ENCODE results near the gene NTHL1. TPM values are rescaled to one million over a fixed set of nuclear protein-coding genes. Genes with fewer than 3 reads are reported as not detected.

Gene NTHL1
- total RNA-seq, 2 donors from 2014 or later = 43.2 to 46.1 TPM

GRCh38 chr16:2025878-2026460, 21.7 kb downstream of the NTHL1 start:
- H3K9ac ChIP-seq (ENCODE audit: extremely low read depth, low read length, poor library complexity, severe bottlenecking) = no peak overlapping the region
- H3K9me3 ChIP-seq (ENCODE audit: control insufficient read depth, low read length) = no peaks in the 10 kb centered on the region
- H3K4me3 Mint-ChIP-seq = peak overlapping the region; percentile 29
- peaks cover 50% of the 10 kb centered on the region for H3K27me3 Mint-ChIP-seq (ENCODE audit: insufficient read depth)
- no peak for TF ChIP-seq CTCF (conservative IDR thresholded peaks at IDR 0.05)
- peaks cover 14% of the 10 kb centered on the region for H3K27me3 ChIP-seq (ENCODE audit: control insufficient read depth, insufficient read depth, low read length, poor library complexity, severe bottlenecking)
- peaks cover under 1% of the 10 kb centered on the region for H3K36me3 ChIP-seq (ENCODE audit: control insufficient read depth, insufficient read depth, low read length)
- H3K36me3 Mint-ChIP-seq (ENCODE audit: low read depth) = no peaks in the 10 kb centered on the region
- no peak for DNase-seq
- WGBS, 2 experiments (ENCODE audit: insufficient coverage in 1 of 2, insufficient read length in 1 of 2) = 88 to 90% methylated on average over 6 to 16 of the region's 16 CpGs
- no peak overlapping the region for H3K27ac ChIP-seq (ENCODE audit: low read depth, low read length)
- no peak overlapping the region for H3K27ac Mint-ChIP-seq
- no peak overlapping the region for H3K4me3 ChIP-seq (ENCODE audit: low read length)
- H3K4me1 Mint-ChIP-seq = peaks cover 7% of the 10 kb centered on the region
- no peaks in the 10 kb centered on the region for H3K9me3 Mint-ChIP-seq
- peaks cover 3% of the 10 kb centered on the region for H3K4me1 ChIP-seq (ENCODE audit: control insufficient read depth, insufficient read depth, low read length)

GRCh38 chr16:2025251-2025650, 22.4 kb downstream of the NTHL1 start:
- 92 to 95% methylated on average over 10 to 14 of the region's 14 CpGs for WGBS, 2 experiments (ENCODE audit: insufficient coverage in 1 of 2, insufficient read length in 1 of 2)

GRCh38 chr16:2024032-2024420, 23.6 kb downstream of the NTHL1 start:
- no peak for DNase-seq
- H3K4me1 Mint-ChIP-seq = peaks cover 7% of the 10 kb centered on the region
- H3K4me3 Mint-ChIP-seq = no peak overlapping the region
- no peaks in the 10 kb centered on the region for H3K36me3 Mint-ChIP-seq (ENCODE audit: low read depth)
- Histone ChIP-seq H3K27ac (ENCODE audit: low read depth, low read length) (no peak overlapping the region), H3K4me3 (ENCODE audit: low read length) (no peak overlapping the region), H3K9ac (ENCODE audit: extremely low read depth, low read length, poor library complexity, severe bottlenecking) (no peak overlapping the region), H3K27me3 (ENCODE audit: control insufficient read depth, insufficient read depth, low read length, poor library complexity, severe bottlenecking) (peaks cover 33% of the 10 kb centered on the region), H3K36me3 (ENCODE audit: control insufficient read depth, insufficient read depth, low read length) (no peaks in the 10 kb centered on the region), H3K4me1 (ENCODE audit: control insufficient read depth, insufficient read depth, low read length) (peaks cover 3% of the 10 kb centered on the region), H3K9me3 (ENCODE audit: control insufficient read depth, low read length) (no peaks in the 10 kb centered on the region)
- WGBS, 2 experiments (ENCODE audit: insufficient coverage in 1 of 2, insufficient read length in 1 of 2) = 93% methylated on average over 9 to 12 of the region's 12 CpGs
- no peaks in the 10 kb centered on the region for H3K9me3 Mint-ChIP-seq
- H3K27ac Mint-ChIP-seq = no peak overlapping the region
- H3K27me3 Mint-ChIP-seq (ENCODE audit: insufficient read depth) = peaks cover 68% of the 10 kb centered on the region
- TF ChIP-seq CTCF (conservative IDR thresholded peaks at IDR 0.05) = no peak

More at GRCh38 chr16:2025251-2025650, 22.4 kb downstream of the NTHL1 start:
- Mint-ChIP-seq H3K4me3 (peak overlapping the region; percentile 29), H3K27me3 (ENCODE audit: insufficient read depth) (peaks cover 57% of the 10 kb centered on the region), H3K4me1 (peaks cover 7% of the 10 kb centered on the region), H3K27ac (no peak overlapping the region), H3K36me3 (ENCODE audit: low read depth) (no peaks in the 10 kb centered on the region), H3K9me3 (no peaks in the 10 kb centered on the region)
- Histone ChIP-seq H3K9me3 (ENCODE audit: control insufficient read depth, low read length) (no peaks in the 10 kb centered on the region), H3K4me3 (ENCODE audit: low read length) (no peak overlapping the region), H3K27me3 (ENCODE audit: control insufficient read depth, insufficient read depth, low read length, poor library complexity, severe bottlenecking) (peaks cover 21% of the 10 kb centered on the region), H3K36me3 (ENCODE audit: control insufficient read depth, insufficient read depth, low read length) (no peaks in the 10 kb centered on the region), H3K9ac (ENCODE audit: extremely low read depth, low read length, poor library complexity, severe bottlenecking) (no peak overlapping the region), H3K4me1 (ENCODE audit: control insufficient read depth, insufficient read depth, low read length) (peaks cover 3% of the 10 kb centered on the region), H3K27ac (ENCODE audit: low read depth, low read length) (no peak overlapping the region)
- TF ChIP-seq CTCF (conservative IDR thresholded peaks at IDR 0.05) = no peak
- DNase-seq = no peak

All from endodermal cell (in vitro differentiated cells).